ENCODE measurements around the gene ABHD12. TPM values are rescaled to one million over a fixed set of nuclear protein-coding genes. Genes with fewer than 3 reads are reported as not detected.
"Not testable (repeated sequence)": the region's sequence is repeated elsewhere in the genome, so short reads cannot be mapped to it uniquely, and the experiment has no call there.

The ABHD12 gene
- 31.3 and 49.4 TPM in 2 replicates for total RNA-seq

DNA sequence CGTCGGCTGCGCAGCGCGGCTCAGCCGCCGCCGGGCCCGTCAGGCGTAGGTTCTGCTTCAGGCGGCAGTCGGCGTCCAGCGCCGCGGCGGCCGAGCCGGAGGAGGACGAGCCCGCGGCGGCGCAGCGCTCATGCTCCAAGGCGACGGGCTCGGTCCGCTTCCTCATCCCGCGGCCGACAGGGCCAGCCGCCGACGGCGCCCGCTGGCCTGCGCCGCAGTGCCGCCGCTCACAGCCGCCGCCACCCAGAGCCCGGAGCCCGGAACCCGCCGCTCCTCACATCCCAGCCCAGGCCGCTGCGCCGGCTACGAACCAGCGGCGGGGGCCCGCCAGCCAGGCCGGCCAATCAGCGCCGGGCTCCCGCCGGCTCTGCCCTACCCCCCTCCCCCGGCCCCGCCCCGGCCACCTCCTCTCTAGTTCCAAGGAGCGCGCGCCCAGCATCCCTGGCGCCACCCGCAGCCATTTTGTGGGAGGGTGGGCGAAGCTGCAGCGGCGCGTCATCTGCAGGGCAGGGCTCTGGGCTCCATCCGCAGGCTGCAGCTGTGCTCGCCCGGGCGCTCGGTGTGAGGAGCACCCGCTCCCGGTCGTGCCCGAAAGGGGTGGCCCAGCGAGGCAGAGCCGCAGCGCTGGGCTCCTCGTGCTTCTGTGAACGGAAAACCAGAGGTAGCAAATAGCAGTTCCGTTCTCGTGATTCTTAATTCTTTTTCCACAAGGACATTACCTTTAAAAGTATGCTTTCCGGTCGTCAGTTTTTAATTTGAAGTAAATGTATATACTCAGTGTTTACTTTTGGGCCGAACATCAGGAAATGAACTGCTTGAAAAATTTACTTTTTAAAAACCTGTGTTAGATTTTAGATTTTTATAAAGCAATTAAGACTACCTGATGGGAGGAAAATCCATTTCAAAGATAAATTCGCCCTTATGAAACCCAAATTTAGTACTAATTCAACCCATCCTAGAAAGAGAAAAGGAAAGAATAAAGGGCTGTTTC is at the start of gene ABHD12:
TSS of gene ABHD12 (minus strand) at position 298 of the 991 bp plus-strand sequence. CDS start at position 166, 132 bp downstream.
- no peak for DNase-seq (ENCODE audit: extremely low read depth, low read depth, low spot score)

DNA sequence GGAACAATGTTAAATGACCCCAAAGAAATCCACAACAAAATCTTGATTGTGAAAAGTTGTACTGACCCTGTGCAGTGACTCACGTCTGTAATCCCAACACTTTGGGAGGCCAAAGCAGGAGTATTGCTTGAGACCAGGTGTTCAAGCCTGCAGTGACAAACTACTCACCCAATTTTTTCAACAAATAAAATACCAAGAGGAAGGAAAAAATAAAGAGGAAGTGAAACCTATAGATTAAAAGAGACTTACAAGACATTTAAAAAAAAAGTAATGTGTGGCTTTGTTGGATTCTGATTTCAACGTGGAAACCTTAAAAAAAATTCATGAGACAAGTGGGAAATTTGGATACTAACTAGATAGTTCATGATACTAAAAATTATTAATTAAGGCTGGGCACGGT is 48.7 kb upstream of the ABHD12 start:
- DNase-seq (ENCODE audit: extremely low read depth, low read depth, low spot score) = no peak

DNA sequence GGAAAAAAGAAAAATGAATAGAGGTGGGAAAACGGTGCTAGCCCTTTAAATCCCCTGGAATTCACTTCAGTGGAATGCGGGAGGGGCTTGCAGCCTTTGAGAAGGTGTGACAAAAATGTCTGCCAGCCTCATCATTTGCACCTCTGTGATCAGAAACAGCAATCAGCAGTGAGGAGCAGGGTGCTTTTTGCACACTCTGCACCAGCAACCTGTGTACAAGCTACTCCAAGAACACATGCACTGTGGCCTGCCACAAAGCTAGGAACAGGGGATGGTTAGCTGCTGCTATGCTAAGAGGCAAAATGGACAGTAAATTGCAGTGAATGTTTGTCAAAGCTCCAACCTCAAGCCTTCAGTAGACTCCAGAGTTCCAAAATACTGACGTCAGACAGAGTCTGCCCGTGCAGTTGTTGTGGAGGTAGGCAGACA is 46.5 kb upstream of the ABHD12 start:
- no peak for DNase-seq (ENCODE audit: extremely low read depth, low read depth, low spot score)

DNA sequence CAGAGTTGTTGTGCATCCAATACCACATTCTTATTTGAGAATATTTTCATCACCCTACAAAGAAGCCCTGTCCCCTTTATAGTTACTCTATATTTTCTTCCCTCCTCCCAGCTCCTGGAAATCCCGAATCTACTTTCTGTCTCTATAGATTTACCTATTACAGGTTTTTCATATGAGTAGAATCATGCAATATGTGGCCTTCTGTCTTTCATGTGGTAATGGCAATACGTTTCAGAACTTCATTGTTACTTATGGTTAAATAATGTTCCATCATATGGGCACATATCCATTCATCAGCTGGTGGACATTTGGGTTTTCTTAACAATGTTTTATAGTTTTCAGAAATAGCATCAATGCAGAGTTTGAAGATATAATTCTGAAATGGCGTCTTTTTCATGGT is 33.9 kb upstream of the ABHD12 start:
- no peak for DNase-seq (ENCODE audit: extremely low read depth, low read depth, low spot score)

DNA sequence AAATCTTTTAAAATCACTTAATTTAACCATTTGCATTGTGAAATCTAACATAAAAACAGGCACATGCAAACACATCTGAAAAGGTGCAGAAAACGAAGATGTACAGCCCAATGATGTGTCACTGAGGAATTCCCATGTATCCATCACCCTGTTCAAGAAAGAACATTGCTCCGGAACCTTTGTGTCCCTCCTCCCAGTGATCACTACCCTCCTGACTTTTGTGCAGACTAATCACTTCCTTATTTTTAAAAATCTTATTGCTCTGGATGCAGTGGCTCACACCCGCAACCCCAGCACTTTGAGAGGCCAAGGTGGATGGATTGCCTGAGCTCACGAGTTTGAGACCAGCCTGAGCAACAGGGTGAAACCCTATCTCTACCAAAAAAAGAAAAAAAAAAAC is 31.4 kb upstream of the ABHD12 start:
- DNase-seq (ENCODE audit: extremely low read depth, low read depth, low spot score) = no peak

DNA sequence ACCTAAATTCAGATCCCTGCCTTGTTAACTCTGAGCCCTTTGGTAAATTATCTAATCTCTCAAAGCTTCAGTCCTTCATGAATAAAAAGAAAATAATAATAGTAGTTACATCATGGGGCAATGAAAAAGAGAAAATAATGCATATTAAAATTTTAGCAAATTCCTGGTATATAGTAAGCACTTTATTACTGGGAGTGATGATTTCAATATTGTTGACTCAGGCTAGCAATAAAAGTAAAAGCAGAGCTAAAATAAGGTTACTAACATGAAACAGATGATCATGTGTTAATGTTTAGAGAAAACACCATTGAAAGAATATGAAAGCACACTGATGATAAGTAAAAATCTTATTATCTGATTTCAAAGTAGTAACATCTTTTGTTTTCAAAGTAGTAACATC is 30.5 kb upstream of the ABHD12 start:
- DNase-seq (ENCODE audit: extremely low read depth, low read depth, low spot score) = no peak

DNA sequence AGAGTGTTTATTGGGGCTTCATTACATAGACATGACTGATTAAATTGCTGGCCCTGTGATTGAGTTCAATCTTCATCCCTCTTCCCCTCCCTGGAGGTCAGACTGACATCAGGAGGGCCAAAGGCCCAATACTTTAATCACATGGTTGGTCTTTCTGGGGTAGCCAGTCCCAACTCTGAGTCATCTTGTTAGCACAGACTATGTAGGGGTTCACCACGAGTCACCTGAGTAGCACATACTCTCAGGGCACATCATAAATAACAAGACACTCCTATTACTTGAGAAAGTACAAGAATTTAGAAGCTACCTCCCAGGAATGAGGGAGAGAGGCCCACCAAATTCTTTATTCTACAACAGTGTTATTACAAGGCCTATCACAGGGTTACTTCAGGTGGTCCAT is 28.1 kb upstream of the ABHD12 start:
- no peak for DNase-seq (ENCODE audit: extremely low read depth, low read depth, low spot score)

DNA sequence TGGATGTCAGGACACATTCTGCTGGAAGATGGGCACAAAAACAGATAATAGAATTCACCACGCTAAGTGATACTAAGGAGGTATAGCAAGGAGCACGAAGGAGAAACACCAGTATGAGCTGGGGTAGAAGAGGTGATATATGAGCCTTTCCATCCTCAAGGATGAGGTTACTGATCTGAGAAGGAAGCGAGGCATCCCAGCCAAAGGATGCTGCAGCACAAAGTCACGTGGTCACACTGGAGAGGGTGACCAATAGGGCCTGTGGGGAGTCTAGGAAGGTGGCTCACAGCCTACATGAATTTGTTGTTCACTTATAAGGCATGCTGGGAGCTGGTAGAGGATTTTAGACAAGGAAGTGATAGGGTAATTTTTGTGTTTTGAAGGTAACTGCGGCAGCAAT is 18.3 kb upstream of the ABHD12 start:
- DNase-seq (ENCODE audit: extremely low read depth, low read depth, low spot score) = no peak

DNA sequence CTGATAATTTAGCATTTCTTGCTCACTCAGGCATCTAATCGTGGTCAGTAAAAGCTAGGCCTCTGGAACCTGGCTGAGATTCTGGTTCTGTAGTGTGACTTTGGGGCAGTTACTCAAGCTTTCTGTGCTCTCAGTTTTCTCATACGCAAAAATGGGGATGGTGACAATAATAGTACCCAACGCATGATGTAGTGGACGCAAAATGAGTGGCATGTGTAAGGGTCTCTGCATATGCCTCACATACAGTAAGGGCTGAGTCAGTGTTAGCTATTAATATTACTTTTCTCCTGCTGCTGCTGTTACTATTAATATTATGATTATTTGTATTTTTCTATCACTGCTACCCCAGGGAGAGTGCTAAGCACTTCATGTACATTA is 17.5 kb upstream of the ABHD12 start:
- DNase-seq (ENCODE audit: extremely low read depth, low read depth, low spot score) = no peak

DNA sequence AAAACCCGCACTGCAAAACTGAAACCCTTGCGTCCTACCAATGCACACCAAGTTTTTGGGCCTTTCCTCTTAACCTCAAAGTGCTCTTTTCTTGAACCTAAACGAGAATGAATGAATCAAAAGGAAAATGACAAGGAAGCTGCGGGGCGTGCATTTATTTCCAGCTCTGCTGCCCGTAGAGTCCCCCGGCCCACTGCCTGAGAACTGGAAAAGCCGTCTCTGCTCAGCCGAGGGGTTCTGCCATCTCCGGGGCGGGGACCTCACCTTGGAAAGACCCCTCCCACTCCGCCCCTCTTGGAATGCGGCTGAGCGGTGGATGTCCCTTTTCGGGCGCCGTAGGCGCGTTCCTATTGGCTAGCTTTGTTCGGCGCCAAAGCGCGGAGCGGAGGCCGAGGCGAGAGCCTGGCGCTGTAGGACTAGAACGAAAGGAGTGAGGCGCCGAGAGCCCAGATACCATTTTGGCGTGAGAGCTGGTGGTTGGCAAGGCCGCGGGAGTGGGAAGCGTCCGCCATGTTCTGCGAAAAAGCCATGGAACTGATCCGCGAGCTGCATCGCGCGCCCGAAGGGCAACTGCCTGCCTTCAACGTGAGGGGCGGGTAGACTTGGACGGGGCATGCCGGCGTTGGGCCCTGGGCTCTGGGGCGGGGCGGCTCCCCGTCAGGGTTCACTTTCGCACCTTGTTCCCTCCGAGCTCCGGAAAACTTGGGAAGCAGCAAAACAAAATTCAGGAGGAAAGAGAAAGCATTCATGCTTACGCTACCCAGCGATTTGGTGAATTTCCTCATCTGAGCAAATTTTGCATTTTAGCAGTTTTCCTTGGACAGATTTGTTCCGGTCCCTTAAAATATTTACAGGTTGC is 16.9 kb upstream of the ABHD12 start, which contains the start of gene GINS1:
TSS of gene GINS1 (plus strand) at position 363 of the 859 bp plus-strand sequence. CDS start at position 511, 148 bp downstream.
- peak; percentile 60 for DNase-seq (ENCODE audit: extremely low read depth, low read depth, low spot score)

DNA sequence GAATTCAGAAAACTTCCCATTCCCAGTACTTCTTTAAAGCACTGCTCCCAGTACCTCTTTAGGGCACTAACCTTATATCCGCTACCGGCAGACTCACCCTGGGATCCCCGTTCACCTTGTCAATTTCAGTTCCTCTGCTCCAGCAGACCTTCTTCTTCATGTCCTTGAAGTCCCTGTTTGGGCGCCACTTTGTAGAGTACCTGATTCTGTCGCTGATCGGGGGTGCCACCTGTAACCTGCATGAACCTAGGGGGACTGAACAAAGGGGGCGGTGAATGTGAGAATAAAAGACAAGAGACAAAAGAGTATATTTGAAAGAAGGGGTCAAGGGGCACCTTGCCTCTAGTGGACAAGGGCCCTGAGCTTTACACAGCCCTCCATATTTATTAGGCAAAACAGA is 11.9 kb upstream of the ABHD12 start:
- no peak for DNase-seq (ENCODE audit: extremely low read depth, low read depth, low spot score)

DNA sequence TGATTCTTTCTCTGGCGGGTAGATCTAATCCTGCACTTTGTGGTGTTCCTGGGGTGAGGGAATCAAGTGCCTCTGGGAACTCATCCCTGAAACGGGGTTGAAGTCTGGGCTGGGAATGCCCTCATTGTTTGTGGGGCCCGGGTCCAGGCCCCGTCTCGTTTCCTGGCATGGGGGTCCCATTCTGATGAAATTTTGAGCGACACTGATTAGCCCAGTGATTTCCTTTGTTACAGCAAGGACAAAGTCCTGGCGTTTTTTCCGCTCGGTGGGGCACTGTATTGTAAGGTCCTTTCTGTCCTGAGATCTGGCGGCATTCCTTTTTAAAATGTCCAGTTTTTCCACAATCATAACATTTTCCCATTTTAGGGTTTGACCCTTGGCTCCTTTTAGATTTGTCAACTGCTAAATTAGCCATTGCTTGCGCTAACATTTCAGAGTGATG is 9.7 kb upstream of the ABHD12 start:
- not testable (repeated sequence) for DNase-seq (ENCODE audit: extremely low read depth, low read depth, low spot score)

DNA sequence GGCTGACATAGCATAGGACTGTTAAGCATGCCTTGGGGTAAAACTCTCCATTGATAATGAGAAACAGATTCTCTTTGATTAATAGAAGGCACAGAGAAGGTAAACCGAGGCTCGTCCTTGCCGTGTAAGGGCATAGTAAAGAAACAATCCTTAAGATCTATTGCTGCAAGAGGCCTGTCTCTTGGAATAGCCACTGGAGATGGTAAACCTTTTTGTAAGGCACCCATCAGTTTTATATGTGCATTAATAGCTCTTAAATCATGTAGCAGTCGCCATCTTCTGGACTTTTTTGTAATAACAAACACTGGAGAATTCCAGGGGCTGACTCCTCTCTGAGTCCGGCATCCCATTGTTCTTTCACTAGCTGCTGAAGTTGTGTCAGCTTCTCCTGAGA is 8.4 kb upstream of the ABHD12 start:
- peak; percentile 54 for DNase-seq (ENCODE audit: extremely low read depth, low read depth, low spot score)

DNA sequence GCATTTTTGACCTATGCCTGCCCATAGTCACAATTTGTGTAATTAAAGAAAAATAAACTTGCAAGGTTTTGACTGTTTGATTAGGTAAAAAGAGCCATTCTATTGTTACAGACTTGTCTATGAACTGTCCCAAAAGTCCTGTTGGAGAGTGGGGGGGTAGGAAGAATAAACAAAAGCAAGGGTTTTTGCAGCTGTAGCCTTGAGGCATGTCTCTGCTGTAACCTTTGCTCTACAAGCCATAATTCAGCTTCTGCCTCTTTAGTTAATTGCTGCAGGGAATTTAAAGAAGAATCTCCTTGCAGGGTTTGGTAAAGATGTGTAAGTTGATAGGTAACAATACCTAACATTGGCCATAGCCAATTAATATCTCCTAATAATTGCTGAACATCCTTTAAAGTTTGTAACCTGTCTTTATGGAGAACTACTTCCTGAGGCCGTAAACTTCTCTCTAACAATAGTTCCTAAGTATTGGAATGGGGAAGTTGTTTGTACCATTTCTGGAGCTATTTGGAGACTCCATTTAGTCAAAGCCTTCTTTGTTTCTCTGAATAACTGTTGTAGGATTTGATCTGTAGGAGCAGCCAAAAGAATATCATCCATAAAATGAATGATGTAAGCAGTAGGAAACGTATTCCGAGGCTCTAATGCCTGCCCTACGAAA is 7.9 kb upstream of the ABHD12 start:
- DNase-seq (ENCODE audit: extremely low read depth, low read depth, low spot score) = no peak

DNA sequence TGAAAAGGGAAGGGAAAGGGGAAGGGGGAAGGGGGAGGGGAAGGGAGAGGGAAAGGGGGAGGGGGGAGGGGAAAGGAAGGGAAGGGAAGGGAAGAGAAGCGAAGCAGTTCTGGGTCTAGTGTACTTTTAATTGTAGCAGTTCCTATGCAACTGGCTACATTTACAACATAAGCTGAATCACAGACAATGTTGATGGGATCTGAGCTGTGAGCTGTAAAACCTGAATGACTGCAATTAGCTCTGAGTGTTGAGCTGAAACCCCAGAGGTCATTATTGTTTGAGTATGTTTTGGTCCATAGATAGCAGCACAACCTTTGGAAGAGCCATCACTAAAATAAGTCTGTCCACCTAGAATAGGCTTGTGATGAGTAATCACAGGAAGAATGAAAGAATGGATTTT is 7.2 kb upstream of the ABHD12 start:
- DNase-seq (ENCODE audit: extremely low read depth, low read depth, low spot score) = no peak

DNA sequence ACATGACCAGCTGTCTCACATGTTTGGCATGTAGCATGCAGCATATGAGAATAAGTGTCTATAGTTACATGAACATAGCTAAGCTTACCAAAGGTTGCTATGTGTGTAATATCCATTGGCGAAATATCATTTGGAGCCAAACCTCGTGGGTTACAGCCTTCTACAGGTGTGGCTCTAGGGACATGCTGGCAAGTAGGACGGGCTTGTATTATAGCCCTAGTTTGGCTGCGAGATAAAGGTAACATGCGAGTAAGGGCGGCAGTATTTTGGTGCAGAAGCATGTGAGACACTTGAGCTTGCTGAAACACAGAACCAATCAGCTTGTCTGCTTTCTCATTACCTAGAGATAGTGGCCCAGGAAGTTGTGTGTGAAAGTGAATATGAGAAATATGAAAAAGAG is 6.5 kb upstream of the ABHD12 start:
- DNase-seq (ENCODE audit: extremely low read depth, low read depth, low spot score) = no peak

DNA sequence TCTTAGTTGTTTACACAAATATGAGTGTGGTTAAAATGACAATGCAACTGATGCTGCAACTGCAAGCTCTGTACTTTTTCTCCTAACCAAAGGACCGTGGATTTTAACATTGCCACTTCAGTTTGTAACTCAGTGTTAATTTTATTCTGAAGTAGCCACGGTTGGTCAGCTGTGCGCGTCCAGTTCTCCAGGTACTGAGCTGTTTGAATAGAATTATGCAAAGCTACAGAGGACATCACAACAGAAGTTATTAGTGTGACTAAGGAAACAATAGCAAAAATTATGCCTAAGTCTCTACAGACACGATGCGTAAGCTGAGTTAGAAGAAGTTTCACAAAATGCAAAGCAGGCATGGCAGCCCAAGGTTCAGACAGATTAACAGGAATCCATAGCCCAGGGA is 4.4 kb upstream of the ABHD12 start:
- DNase-seq (ENCODE audit: extremely low read depth, low read depth, low spot score) = no peak

DNA sequence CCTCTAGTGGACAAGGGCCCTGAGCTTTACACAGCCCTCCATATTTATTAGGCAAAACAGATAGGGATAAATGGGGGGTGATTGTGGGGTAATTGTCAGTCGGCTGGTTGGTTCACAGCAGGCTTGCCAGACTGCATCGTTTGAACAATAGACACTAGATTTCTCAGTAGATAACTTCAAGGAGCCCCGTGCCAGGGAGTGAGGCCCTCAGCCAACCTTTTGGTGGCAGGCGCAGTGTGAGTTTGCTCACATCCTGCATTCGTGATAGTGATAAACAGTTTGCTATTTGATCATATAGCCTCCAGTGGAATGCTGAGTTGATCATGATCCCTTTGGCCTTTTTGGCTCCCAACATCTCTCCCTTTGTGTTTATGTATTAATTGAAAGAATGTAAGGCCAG is 3.6 kb upstream of the ABHD12 start:
- no peak for DNase-seq (ENCODE audit: extremely low read depth, low read depth, low spot score)

DNA sequence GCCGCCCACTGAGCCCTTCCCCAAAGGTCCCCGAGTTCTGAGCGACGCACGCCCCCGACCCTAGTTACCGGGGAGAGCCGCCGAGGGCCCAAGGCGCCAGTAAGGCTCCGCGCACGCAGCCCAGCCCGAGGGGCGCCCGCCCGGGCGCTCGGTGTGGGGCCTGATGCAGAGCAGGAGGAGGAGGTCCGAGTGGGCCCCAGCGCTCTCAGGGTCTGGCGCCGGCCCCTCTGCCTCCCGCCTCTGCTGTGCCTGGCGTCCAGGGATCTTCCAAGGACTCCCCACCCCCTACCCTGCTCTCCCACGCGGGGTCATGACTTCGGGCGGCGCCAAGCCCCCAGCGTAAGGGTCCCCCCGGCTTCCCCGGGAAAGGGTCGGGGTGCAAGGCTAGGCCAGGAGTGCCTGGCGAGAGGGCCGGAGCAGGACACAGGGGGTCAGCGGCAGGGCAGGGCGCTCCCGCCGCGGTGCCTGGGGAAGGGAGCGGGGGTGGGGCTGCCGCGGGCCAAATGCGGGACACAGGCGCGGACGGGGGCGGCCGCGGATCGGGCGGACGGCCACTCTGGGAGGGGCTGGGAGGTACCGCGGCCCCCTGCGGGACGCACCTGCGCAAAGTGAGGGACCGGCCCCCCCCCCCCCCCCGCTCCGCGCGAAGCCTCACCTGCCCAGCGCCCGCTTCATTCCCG is 637 bp downstream of the ABHD12 start:
- DNase-seq (ENCODE audit: extremely low read depth, low read depth, low spot score) = no peak

DNA sequence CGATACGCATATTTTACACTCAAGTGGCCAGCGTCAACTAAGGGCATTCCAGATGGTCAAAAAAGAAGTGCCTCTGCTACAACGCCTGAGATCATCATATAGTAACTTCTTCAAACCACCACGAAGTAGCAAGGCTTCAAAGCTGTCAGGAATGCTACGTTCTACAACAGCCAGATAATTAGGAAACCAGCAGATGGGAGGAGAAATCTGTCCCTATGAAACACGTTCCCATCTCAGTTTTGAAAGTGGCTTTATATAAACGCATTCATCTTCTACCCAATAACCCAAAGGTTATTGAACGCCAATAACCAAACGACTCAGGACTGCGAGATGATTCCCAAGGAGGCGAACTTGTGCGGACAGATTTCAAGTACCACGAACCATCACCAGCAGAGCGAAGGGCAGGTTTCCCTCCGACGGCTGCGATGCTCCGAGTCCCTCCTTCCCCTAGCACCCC is 1.2 kb downstream of the ABHD12 start:
- no peak for DNase-seq (ENCODE audit: extremely low read depth, low read depth, low spot score)
